Hematopoietic multipotent progenitor cell treated with erythropoietin and hydrocortisone succinate and interleukin-3 and kit ligand, for 6 days (in vitro differentiated cells): ENCODE data around the gene ZCCHC24.

ENCODE experiments used
- DNase-seq: peaks from one replicate; pipeline ENCODE4 v3.0.0-alpha.2; 2015

The ZCCHC24 gene

GRCh38 chr10:79445161-79445976, at the start of gene ZCCHC24:
TSS of gene ZCCHC24 (minus strand) at chr10:79445624. CDS start at chr10:79445440, 184 bp downstream.
- DNase-seq, result peak; percentile 98

- no peak for DNase-seq
These were observed 48.4 kb upstream of the ZCCHC24 start for GRCh38 chr10:79493806-79494205.

DNA sequence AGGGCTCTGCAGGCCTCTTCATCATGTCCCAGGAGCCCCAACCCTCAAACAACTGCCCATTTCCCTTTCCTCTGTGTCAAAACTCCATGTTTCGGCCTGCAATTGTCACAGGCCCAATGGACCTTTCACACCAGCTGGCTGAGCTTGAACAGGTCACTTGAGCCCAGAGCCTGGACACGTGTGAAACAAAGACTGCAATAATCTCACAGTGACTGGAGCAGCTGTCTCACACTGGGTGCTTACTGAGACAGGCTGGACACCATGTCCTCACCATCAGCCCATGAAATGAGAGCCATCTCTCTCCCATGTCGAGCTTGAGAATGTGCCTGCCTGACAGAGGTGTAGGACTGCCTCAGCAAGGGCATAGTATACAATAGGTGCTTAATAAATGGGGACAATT, 47.4 kb upstream of the ZCCHC24 start:
- DNase-seq, result no peak

DNA sequence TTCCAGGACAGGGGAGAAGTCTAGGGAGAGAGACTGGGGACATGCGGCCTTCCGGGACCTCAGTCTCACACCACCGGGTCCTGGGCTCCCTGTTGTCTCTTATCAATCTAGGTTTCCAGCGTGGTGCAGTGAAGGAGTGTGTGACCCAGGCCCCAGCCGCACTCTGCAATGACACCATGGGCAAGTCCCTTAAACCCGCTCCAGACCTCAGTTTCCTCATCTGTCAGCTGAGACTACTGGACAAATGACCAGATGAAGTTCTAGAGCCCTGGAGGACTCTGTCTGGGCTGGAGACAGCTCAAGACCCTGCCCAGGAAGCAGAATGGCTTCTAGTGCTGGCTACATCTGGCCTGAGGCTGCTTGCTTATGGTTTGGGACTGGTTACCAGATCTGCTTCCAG, 46.8 kb upstream of the ZCCHC24 start:
- DNase-seq, result no peak

GRCh38 chr10:79491143-79491835, 45.9 kb upstream of the ZCCHC24 start:
- DNase-seq, result no peak

DNA sequence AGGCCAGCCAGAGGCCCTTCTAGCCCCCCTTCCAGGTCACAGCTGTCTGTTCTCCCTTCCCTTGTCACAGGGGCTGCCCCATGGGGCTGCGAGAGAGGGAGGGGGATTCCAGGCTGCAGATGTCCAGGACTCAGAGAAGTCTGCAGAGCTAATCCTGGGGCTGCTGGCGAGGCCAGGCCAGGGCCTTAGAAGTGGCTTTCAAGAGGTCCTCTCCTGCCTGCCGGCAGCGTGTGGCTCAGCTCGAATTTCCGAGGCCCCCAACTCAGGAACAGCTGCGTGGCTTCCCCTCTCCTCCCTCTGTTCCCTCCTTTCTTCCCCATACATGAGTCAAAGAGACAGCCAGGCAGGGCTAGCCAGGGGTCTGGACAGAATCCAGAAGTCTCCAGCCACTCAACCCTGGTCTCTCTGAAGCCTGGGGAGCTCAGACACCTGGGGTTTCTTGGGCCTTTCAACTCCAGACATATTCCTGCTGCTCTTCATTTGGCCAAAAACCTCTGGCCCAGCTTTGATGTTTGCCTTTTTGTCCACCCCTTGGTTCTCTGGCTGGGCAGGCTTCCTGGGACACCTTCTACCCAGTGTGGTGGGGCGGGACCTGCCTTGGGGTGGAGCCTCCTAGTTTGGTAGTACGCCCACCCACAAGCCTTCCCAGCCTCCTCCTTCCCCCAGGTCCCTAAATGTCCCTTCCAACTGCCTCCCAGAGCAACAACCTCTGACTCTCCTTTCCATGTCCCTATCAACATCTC, 45.1 kb upstream of the ZCCHC24 start:
- DNase-seq, result no peak

DNA sequence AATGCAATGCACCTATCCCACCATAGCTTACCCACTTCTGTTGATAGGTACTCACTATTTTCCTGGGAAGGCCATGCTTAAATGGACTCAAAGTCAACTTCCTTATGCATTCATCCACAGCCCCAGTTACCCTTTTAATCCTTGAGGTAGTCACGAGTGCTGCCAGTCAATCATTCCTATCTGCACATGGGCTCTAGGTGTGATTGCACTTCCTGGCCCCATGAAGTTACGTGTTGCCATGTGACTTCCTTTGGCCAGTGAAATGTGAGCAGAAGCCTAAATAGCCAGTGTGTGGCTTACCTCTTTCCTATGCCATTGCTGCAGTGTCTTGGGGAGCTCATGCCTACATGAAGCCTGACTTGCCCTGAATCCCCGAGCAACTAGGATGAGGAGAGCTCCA, 43.4 kb upstream of the ZCCHC24 start:
- no peak for DNase-seq

GRCh38 chr10:79488336-79488735, 42.9 kb upstream of the ZCCHC24 start:
- no peak for DNase-seq

- peak; percentile 80 for DNase-seq
These were observed 42.1 kb upstream of the ZCCHC24 start for GRCh38 chr10:79487296-79488194.

- no peak for DNase-seq
These were observed 39.1 kb upstream of the ZCCHC24 start for GRCh38 chr10:79484476-79484875.

- no peak for DNase-seq
These were observed 38.5 kb upstream of the ZCCHC24 start for GRCh38 chr10:79483948-79484347.

- no peak for DNase-seq
These were observed 37.9 kb upstream of the ZCCHC24 start for GRCh38 chr10:79483299-79483698.

GRCh38 chr10:79482741-79483140, 37.3 kb upstream of the ZCCHC24 start:
- DNase-seq, result no peak

DNA sequence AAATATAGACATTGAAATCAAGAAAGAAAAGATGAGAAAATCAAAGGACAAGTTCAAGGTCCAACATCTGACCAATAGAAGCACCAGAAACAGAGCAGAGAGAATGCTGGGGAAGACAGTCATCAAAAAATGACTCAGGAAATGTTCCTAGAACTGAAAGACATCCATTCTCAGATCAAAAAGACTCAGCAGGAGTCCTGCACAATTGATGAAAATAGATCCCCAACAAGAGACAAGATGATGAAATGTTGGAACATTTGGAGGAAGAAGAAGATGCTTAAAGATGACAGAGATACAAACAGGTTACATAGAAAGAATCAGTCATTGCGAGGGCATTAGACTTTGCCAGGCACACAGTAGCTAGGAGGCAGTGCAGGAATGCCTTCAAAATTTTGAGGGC, 36.9 kb upstream of the ZCCHC24 start:
- no peak for DNase-seq

- DNase-seq, result no peak
These were observed 34.0 kb upstream of the ZCCHC24 start for GRCh38 chr10:79479283-79479909.

- DNase-seq, result no peak
These were observed 32.0 kb upstream of the ZCCHC24 start for GRCh38 chr10:79477456-79477855.

DNA sequence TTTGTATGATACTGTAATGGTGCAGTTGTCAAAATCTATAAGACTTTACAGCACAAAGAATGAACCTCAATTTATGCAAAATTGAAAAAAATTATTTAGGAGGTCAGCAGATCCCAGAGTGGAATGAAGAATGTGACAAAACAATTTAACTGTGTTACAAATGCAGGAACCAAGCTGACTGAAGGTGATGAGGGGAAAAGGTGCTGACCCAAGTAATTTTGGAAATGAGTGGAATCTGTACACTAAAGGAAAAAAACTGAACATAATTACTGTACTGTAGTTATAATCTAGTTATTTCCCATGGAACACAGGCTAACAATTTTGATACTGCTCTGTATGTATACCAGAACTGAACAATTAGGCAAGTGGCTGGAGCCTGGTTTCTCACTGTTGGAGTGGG, 31.2 kb upstream of the ZCCHC24 start:
- no peak for DNase-seq

DNA sequence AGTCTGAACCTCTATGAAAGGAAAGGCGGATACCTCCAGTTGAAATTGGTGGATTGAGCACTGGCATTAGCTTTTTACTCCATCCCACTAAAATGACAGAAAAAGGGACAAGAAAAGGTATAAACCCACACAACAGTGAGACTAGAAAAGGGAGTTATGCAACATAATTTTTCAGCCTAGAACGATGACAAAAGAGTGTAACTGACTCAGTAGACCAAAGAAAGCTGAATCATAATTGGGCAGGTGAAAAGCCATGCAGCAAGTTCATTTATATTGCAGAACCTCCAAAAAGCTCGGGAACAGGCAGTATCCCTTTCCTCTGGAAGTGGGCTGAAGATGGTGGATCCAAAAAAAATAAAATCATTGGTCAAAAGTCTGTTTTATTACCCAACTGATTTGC, 30.5 kb upstream of the ZCCHC24 start:
- DNase-seq, result no peak

- no peak for DNase-seq
These were observed 29.8 kb upstream of the ZCCHC24 start for GRCh38 chr10:79475119-79475653.

DNA sequence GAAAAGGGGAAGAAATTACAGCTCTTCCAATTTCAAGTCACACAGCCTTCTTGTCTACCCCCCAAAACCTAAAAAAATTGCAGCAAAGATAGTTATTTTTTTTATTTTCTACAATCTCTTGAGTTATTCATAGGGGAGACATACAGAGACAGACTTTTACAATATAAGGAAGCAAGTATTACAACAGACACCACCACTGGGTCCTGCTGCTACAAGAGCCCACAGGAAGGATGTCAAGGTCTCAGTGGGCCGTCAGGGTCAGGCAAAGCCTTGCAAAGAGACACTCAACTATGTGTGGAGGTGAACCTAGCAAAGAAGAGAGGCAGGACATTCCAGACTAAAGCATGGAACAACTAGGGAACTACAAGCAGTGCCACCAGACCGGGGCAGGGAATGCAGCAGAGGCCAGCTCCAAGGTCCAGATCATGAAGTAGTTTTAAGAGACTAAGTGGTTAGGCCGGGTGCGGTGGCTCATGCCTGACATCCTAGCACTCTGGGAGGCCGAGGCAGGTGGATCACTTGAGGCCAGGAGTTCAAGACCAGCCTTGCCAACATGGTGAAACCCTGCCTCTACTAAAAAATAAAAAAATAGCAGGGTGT, 28.2 kb upstream of the ZCCHC24 start:
- DNase-seq, result peak; percentile 47

- no peak for DNase-seq
These were observed 27.5 kb upstream of the ZCCHC24 start for GRCh38 chr10:79472951-79473350.
